Activated naive CD4-positive, alpha-beta T cell (primary cell): ENCODE data around the gene THBS1.

Experiments used
- DNase-seq, 4 experiments: peaks; one replicate each; lab custom pipeline; 2025; lab: John Stamatoyannopoulos, UW

The THBS1 gene

GRCh38 chr15:39588531-39589192, 7.8 kb downstream of the THBS1 start:
- DNase-seq: no peak

- no peak for DNase-seq
These were observed 8.4 kb downstream of the THBS1 start for GRCh38 chr15:39589193-39589814.

GRCh38 chr15:39589815-39590644, 9.2 kb downstream of the THBS1 start:
- no peak for DNase-seq

GRCh38 chr15:39591141-39591895, 10.4 kb downstream of the THBS1 start:
- DNase-seq: no peak

DNA sequence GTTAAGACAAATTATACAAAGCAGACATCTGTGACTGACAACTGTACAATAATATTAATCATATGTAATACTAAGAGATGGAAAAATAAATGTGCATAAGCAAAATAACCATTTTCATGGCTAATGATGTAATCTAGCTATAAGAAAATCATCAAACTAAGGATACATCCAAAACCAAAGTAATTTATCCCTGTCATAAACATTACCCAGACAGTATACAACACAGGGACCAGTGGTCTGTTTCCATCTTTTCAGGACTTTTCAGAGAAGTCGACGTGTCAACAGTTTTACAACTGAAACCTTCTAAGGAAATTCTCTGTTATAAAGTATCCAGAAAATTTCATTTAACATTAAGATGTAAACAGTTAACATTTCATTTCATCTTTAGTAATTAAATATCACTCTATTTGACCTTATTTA, 11.0 kb downstream of the THBS1 start:
- DNase-seq: no peak

DNA sequence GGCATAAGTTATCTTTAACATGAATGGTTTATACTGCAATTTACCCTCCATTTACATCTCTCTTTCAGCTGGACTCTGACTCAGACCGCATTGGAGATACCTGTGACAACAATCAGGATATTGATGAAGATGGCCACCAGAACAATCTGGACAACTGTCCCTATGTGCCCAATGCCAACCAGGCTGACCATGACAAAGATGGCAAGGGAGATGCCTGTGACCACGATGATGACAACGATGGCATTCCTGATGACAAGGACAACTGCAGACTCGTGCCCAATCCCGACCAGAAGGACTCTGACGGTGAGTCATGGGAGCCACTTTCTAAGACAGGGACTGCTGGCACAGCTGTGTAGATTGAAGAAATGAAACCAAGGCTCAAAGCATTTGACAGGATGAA, 11.6 kb downstream of the THBS1 start:
- DNase-seq: no peak

GRCh38 chr15:39593071-39593655, 12.3 kb downstream of the THBS1 start:
- no peak for DNase-seq

- no peak for DNase-seq
These were observed 13.0 kb downstream of the THBS1 start for GRCh38 chr15:39593656-39594445.

DNA sequence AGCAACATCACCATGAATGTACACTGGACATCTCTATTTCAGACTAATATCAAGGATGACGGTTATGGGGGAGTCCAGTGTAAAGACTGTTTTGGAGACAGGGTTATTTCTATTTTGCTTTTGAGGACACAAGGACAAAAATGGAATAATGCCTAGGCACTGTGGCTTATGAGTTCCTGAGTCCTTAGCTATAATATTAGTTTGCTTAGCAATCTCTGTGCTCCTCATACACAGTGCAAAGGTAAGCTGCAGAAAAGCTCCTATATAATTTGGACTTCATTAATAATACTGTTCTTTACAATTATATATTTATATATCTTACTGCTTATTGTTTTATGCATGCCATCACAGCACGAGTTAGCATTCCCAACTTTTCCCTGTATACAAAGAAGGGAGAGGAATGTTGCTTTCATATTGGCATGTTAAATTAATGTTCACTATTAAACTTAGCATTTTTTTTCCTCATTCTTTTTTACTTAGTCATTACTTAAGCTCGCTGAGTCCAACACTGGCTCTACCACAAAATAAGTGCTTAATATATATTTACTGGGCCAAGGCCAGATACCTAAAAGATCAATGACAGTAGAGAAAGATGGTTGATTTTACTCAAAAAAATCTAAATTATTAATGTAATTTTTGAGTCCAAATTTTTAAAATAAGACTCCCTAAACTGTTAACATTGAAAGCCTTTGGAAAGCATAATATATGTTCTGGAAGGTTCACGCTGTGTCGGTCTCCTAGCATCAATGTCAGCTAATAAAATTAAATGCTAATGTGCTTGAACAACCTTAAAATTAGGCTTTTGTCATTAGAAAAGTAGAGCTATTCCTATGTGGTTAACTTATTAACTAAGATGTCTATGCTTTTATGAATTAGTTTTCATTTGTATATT, 13.8 kb downstream of the THBS1 start:
- DNase-seq: no peak

GRCh38 chr15:39595338-39596221, 14.7 kb downstream of the THBS1 start:
- no peak for DNase-seq

DNA sequence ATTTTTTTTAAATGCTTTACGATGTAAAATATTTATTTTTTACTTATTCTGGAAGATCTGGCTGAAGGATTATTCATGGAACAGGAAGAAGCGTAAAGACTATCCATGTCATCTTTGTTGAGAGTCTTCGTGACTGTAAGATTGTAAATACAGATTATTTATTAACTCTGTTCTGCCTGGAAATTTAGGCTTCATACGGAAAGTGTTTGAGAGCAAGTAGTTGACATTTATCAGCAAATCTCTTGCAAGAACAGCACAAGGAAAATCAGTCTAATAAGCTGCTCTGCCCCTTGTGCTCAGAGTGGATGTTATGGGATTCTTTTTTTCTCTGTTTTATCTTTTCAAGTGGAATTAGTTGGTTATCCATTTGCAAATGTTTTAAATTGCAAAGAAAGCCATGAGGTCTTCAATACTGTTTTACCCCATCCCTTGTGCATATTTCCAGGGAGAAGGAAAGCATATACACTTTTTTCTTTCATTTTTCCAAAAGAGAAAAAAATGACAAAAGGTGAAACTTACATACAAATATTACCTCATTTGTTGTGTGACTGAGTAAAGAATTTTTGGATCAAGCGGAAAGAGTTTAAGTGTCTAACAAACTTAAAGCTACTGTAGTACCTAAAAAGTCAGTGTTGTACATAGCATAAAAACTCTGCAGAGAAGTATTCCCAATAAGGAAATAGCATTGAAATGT, 15.6 kb downstream of the THBS1 start:
- no peak for DNase-seq

- DNase-seq: no peak
These were observed 16.5 kb downstream of the THBS1 start for GRCh38 chr15:39597336-39597735.

DNA sequence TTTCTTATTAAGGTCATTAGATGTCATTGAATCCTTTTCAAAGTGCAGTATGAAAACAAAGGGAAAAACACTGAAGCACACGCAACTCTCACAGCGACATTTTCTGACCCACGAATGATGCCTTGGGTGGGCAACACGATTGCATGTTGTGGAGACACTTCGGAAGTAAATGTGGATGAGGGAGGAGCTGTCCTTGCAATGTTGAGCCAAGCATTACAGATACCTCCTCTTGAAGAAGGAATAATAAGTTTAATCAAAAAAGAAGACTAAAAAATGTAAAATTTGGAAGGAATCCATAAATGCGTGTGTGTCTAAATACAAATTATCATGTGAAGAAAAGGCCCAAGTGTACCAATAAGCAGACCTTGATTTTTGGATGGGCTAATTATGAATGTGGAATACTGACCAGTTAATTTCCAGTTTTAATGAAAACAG, 16.9 kb downstream of the THBS1 start:
- no peak for DNase-seq

DNA sequence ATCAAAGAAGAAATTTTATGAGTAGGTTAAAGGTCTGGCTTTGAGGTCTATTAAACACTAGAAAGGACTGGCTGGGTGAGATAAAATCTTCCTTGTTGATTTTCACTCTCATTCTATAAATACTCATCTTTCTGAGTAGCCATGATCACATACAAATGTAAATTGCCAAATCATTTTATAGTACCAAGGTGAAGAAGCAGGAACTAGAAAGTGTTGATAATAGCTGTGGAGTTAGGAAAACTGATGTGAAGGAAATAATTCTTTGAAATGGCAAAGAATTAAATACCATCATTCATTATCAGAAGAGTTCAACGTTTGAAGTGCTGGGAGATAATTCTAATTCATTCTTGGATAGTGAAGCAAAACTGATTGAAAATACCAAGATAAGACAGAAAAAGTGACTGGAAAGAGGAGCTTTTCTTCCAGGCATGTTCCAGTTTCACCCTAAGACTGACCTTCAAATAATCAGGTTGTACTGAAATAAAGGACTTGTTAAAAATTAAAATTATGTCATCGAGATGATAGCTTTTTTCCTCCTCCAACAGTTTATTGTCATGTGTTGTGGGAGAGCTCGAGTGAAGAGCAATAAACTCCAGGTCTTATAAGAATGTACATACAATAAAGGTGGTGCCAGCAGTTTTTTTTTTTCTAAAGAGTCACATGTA, 17.4 kb downstream of the THBS1 start:
- no peak for DNase-seq

GRCh38 chr15:39598958-39599845, 18.3 kb downstream of the THBS1 start:
- DNase-seq: no peak

- no peak for DNase-seq
These were observed 19.0 kb downstream of the THBS1 start for GRCh38 chr15:39599871-39600270.

DNA sequence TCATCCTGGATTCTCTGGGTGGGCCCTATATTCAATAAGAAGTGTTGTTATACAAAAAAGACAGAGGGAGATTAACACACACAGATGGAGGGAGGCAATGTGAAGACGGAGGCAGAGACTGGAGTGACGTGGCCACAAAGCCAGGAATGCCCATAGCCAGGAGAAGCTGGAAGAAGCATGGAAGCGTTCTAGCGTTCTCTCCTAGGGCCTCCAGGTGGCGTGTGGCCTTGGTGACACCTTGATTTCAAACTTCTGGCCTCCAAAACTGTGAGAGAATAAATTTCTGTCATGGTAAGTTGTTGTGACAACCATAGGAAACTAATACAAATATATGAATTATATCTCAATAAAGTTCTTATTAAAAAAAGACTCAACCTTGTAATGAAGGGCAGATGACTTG, 21.3 kb downstream of the THBS1 start:
- DNase-seq: no peak
